Stimulated activated CD4-positive, alpha-beta T cell treated with anti-CD3 and anti-CD28 coated beads, Interleukin-1b, Interleukin-23, amount 100 ng/mL, for 24 hours (primary cell): Measurements from ENCODE around the gene CFHR4.
"Not testable (repeated sequence)": the region's sequence is repeated elsewhere in the genome, so short reads cannot be mapped to it uniquely, and the experiment has no call there.

Source experiments
- DNase-seq, 4 experiments: peaks; one replicate each; pipeline ENCODE4 v3.0.0-alpha.2; 2020; ENCODE audit warnings: low read depth in 4 of 4, low spot score in 1 of 4

CFHR4 gene

DNA sequence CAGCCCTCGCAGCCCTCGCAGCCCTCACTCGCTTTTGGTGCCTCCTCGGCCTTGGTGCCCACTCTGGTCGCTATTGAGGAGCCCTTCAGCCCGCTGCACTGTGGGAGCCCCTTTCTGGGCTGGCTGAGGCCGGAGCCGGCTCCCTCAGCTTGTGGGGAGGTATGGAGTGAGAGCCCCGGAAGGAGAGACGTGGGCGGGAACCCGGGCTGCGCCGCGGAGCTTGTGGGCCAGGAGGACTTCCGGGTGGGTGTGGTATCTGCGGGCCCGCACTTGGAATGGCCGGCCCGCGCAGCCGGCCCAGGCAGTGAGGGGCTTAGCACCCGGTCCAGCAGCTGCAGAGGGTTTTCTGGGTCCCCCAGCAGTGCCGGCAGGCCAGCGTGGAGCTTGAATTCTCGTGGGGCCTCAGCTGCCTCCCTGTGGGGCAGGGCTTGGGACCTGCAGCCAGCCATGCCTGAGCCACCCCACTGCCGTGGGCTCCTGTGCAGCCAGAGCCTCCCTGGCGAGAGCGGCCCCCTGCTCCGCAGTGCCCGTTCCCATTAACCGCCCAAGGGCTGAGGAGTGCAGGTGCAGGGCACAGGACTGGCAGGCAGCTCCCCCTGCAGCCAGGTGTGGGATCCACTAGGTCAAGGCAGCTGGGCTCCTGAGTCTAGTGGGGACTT, 45.8 kb downstream of the CFHR4 start:
- no peak for DNase-seq

GRCh38 chr1:196941474-196941873, 53.6 kb downstream of the CFHR4 start:
- DNase-seq: not testable (repeated sequence)

DNA sequence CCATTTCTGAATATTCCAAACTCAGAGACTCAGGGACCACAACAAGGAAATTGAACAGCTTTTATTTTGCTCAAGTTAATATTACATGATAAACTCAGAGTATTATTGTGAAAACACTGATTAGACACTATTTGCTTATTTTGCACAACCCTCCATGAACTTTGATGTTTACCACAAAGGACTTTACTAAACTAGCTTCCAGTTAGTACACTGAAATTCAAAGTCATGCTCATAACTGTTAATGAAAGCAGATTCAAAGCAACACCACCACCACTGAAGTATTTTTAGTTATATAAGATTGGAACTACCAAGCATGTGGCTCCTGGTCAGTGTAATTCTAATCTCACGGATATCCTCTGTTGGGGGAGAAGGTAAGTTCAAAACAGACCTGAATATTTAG, 55.7 kb downstream of the CFHR4 start, which contains the start of gene CFHR2:
Gene CFHR2, plus strand, starts transcription at position 171 of the 400 bp plus-strand sequence. Its CDS starts 143 bp downstream, at position 314.
- not testable (repeated sequence) for DNase-seq

GRCh38 chr1:196951711-196952394, 64.0 kb downstream of the CFHR4 start:
- DNase-seq: no peak

DNA sequence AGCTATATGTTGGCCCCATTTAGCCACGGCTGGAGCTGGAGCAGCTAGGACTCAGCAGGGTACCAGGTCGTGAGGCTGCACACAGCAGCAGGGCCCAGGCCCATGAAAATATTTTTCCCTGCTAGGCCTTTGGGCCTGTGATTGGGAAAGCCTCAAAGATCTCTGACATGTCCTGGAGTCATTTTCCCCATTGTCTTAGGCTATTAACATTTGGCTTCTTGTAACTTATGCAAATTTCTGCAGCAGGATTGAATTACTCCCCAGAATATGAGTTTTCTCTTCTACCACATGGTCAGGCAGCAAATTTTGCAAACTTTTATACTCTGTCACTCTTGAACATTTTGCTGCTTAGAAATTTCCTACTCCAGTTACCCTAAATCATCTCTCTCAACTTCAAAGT, 66.9 kb downstream of the CFHR4 start:
- no peak for DNase-seq

- DNase-seq: no peak
Observed at GRCh38 chr1:196955926-196956325, 68.1 kb downstream of the CFHR4 start.

GRCh38 chr1:196960854-196961253, 73.0 kb downstream of the CFHR4 start:
- no peak for DNase-seq
